ENCODE measurements around the gene DCAF8L2.
"Not testable (repeated sequence)": the region's sequence is repeated elsewhere in the genome, so short reads cannot be mapped to it uniquely, and the experiment has no call there.

Gene DCAF8L2

DNA sequence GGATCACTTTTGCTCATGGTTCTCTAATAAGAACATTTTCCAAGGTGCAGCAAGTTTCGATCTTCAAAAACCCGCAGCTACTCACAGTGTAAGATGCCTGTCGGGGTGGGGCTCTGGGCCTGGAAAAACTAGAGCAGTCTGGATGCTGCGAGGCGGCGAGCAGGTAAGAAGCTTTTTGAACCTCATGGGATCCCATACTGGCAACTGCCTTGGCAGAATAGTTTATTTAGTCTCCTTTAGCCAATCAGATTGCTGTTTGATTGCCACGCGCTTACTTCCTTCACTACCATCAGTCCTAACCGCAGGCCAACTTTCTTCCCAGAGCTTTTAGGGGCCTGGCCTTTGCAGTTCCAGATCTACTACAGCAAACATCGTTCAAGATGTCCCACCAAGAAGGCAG, 156.4 kb downstream of the DCAF8L2 start:
- no peak overlapping the region for H3K4me3 ChIP-seq (ENCODE audit: low read depth, low read length)
- no peak for TF ChIP-seq CTCF (IDR thresholded peaks at IDR 0.05; ENCODE audit: insufficient read depth, low read depth, low read length, missing control alignments)
- DNase-seq (ENCODE audit: low read depth), result no peak

DNA sequence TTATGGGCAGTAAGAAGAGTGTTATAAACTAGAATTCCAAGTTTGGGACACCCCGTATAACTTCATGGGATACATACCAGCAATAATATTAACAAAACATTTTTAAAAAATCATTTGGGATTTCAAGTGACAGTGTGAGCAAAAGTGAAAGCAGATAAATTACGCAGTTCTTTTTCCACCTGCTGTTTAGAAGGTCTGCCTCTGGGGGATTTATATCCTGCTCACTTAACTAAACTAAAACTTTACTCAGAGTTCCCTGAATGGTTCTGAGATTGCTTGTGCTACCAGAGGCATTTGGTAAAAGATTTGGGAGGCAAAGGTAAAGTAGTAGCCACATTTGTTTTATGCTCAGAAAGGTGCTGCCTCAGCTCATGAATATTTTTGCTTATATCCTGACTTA, 160.2 kb downstream of the DCAF8L2 start:
- not testable (repeated sequence) for DNase-seq (ENCODE audit: low read depth); H3K4me3 ChIP-seq (ENCODE audit: low read depth, low read length)

DNA sequence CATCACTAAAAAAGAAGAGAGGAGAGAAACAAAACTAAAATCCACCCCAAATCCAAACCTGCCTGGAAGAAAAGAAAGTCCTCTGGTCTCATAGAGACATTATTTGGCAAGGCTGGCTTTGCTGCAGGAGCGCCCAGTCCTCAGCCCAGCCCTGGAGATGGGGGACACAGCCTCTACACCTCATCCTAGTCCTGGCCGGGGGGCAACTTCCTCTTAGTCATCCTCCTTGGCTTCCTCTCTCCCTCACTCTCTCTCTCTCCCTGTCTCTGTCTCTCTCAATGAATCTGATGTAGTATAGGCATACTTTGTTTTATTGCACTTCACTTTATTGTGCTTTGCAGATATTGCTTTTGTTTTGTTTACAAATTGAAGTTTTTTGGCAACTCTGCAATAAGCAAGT, 161.8 kb downstream of the DCAF8L2 start:
- DNase-seq (ENCODE audit: low read depth), result no peak
- no peak for TF ChIP-seq CTCF (IDR thresholded peaks at IDR 0.05; ENCODE audit: insufficient read depth, low read depth, low read length, missing control alignments)

DNA sequence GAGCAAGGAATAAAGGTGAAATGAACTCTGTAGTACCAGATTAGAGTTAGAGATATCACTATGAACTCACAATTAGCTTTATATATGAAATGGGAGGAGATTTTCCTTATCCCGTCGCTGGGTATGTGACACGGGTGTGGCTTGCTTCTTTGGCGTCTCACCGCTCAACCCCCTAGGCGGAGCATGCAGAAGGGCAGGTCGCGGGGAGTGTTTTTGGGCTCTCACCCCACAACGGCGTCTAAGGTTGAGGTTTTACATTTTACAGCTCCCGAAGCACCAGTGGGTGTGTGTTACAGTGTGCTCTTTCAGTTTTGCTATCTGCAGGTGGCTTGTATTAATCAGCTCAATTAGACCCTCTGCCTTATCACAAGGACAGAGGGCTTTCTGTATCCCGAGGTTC, 175.6 kb downstream of the DCAF8L2 start:
- no peak overlapping the region for H3K4me3 ChIP-seq (ENCODE audit: low read depth, low read length)
- no peak for DNase-seq (ENCODE audit: low read depth)
- no peak for TF ChIP-seq CTCF (IDR thresholded peaks at IDR 0.05; ENCODE audit: insufficient read depth, low read depth, low read length, missing control alignments)

More for the DNA sequence above, 161.8 kb downstream of the DCAF8L2 start:
- no peak overlapping the region for H3K4me3 ChIP-seq (ENCODE audit: low read depth, low read length)

DNA sequence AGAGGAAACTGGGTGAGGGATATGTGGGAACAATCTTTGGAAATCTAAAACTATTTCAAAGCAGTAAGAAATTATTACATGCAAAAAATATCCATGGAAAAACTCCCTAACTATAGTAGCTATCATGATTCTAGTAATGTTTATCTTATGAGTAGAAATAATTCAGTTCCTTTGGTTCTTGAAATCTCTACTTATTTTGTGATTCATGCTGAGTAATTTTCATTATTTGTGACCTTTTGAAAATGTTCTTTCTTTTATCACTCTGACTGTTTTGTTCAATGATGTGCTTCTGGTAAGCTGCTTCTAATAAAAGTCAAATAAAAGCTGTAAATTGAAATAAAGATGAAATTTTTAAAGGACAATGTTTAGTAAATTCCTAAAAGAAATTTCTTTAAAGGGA, 177.2 kb downstream of the DCAF8L2 start:
- DNase-seq (ENCODE audit: low read depth), result no peak
- no peak overlapping the region for H3K4me3 ChIP-seq (ENCODE audit: low read depth, low read length)
- TF ChIP-seq CTCF (IDR thresholded peaks at IDR 0.05; ENCODE audit: insufficient read depth, low read depth, low read length, missing control alignments), result no peak

GRCh38 chrX:27775984-27776383, 185.8 kb downstream of the DCAF8L2 start:
- H3K4me3 ChIP-seq (ENCODE audit: low read depth, low read length), result no peak overlapping the region
- no peak for DNase-seq (ENCODE audit: low read depth)
- TF ChIP-seq CTCF (IDR thresholded peaks at IDR 0.05; ENCODE audit: insufficient read depth, low read depth, low read length, missing control alignments), result no peak

- H3K4me3 ChIP-seq (ENCODE audit: low read depth, low read length), result no peak overlapping the region
- no peak for DNase-seq (ENCODE audit: low read depth)
- no peak for TF ChIP-seq CTCF (IDR thresholded peaks at IDR 0.05; ENCODE audit: insufficient read depth, low read depth, low read length, missing control alignments)
Measured at GRCh38 chrX:27796640-27797257, 206.6 kb downstream of the DCAF8L2 start.

Measured in GM12865 (cell line).